MV-4-11 (cell line): ENCODE measurements around the gene ZBTB11.
"Not testable (repeated sequence)": the region's sequence is repeated elsewhere in the genome, so short reads cannot be mapped to it uniquely, and the experiment has no call there.

ENCODE experiments used
- DNase-seq: peaks from one replicate; lab custom pipeline; 2025; lab: John Stamatoyannopoulos, UW

The ZBTB11 gene

GRCh38 chr3:101643009-101643844 lies 33.7 kb downstream of the ZBTB11 start:
- no peak for DNase-seq

DNA sequence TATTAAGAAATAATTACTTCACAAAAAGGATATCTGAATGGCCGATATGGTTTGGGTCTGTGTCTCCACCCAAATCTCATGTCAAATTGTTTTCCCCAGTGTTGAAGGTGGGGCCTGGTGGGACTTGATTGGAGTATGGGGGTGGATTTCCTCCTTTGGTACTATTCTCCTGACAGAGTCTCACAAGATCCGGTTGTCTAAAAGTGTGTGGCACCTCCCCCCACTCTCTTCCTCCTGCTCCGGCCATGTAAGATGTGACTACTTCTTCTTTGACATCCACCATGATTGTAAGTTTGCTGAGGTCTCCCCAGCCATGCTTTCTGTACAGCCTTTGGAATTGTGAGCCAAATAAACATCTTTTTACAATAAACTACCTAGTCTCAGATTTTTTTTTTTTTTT lies 34.5 kb downstream of the ZBTB11 start:
- DNase-seq = no peak

DNA sequence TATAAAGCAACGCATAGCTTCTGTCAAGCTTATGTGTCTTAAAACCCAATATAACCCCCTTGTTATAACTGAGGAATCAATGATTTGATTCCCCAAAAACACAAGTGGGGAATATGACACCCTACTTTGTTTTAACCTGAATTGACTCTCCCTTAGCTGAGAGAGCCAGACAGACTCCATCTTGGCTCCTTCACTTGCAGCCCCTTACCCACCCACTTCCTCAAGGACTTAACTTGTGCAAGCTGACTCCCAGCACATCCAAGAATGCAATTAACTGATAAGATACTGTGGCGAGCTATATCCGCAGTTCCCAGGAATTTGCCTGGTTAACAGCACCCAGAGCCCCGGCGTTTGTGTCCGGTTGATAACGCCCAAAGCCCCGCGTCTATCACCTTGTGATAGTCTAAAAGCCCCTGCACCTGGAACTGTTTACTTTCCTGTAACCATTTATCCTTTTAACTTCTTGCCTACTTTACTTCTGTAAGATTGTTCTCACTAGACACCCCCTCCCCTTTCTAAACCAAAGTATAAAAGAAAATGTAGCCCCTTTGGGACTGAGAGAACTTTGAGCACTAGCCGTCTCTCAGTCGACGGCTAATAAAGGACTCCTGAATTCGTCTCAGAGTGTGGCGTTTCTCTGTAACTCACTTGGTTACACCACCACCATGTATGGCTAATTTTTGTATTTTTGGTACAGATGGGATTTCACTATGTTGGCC lies 35.4 kb downstream of the ZBTB11 start:
- DNase-seq = not testable (repeated sequence)

- no peak for DNase-seq
Measured at GRCh38 chr3:101640256-101640655, 36.7 kb downstream of the ZBTB11 start.

GRCh38 chr3:101639280-101639963 lies 37.5 kb downstream of the ZBTB11 start:
- no peak for DNase-seq

DNA sequence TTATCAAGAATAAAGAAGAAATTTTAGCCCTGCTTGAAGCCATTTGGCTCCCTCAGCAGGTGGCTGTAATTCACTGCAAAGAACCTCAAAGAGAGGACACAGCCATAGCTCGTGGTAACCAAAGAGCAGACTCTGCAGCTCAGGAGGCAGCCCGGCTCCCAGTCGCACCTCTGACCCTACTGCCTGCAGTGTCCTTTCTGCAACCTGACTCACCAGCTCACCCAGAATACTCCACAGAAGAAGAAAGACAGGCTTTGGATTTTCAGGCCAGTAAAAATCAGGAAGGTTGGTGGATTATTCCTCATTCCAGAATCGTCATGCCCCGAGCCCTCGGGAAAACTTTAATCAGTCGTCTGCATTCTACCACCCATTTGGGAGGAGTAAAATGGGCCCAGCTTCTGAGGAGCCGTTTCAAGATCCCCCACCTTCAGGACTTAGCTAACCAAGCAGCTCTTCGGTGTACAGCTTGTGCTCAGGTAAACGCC lies 38.6 kb downstream of the ZBTB11 start:
- DNase-seq = no peak

GRCh38 chr3:101637451-101637850 lies 39.5 kb downstream of the ZBTB11 start:
- no peak for DNase-seq

GRCh38 chr3:101635954-101636798 lies 40.8 kb downstream of the ZBTB11 start:
- peak; percentile 58 for DNase-seq

- no peak for DNase-seq
Measured at GRCh38 chr3:101635345-101635744, 41.6 kb downstream of the ZBTB11 start.

DNA sequence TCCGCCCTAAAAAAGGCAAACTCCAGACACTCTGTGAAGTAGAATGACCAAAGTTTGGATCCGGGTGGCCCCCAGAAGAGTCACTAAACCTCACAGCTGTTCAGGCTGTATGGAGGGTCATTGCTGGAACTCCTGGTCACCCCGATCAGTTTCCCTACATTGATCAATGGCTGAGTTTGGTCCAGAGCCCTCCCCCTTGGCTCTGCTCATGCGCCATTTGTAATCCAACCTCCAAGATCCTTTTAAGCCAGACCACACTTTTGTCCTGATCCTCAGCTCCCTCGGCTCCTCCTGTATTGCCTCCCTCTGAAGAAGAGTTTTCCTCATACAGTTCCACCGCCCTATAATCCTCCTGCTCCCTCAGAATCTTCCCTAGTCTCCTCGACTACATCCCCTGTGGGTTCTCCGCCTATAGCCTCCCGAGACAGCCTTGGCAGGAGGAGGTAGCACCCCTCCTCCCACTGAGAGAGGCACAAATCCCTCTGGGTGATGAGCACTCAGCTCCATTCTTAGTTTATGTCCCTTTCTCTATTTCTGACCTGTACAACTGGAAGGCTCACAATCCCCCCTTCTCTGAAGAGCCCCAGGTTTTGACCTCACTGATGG lies 42.2 kb downstream of the ZBTB11 start:
- no peak for DNase-seq

- DNase-seq = no peak
Measured at GRCh38 chr3:101633186-101633585, 43.7 kb downstream of the ZBTB11 start.

DNA sequence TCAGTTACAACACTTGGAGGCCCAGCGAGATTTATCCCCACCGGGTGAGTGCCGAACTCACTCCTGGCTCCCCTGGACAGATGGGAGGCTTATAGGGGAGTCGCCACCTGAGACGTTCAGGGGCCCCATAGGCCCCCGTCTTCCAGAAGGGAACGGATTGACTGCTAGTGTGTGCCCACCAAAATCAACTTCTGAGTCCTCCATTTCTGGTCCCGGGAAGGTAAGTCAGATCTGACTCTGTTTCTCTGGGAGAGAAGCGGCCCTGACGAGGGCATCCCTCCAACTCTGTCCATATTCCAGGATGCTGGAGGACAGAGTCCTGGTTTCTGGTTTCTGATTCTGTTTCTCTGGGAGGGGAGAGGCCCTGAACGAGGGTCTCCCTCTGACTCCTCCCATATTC lies 44.3 kb downstream of the ZBTB11 start:
- DNase-seq = no peak

DNA sequence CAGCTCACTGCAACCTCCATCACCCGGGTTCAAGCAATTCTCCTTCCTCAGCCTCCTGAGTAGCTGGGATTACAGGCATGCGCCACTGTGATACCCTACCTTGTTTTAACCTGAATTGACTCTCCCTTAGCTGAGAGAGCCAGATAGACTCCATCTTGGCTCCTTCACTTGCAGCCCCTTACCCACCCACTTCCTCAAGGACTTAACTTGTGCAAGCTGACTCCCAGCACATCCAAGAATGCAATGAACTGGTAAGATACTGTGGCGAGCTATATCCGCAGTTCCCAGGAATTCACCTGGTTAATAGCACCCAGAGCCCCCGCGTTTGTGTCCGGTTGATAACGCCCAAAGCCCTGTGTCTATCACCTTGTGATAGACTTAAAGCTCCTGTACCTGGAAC lies 45.0 kb downstream of the ZBTB11 start:
- DNase-seq = not testable (repeated sequence)

DNA sequence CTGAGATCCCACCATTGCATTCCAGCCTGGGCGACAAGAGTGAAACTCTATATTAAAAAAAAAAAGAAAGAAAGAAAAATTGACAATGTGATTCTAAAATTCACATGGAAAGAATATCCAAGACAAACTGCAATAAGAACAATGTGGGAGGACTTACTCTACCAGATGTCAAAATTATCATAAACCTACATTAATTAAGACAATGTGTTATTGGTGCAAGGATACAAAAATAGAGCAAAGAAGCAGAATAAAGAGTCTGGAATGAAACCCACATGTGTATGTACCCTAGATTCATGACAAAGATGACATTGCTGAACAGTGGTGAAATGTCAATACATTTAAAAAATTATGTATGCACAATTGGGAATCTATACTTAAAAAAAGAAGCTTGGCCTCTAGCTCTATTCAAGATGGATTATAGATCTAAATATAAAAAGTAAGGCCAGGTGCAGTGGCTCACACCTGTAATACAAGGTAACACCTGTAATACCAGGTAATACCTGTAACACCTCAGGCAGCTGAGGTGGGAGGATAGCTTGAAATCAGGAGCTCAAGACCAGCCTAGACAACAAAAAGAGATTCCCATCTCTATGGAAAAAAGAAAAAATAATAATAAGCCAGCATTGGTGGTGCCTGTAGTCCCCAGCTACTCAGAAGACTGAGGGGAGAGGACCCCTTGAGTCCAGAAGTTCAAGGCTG lies 45.7 kb downstream of the ZBTB11 start:
- DNase-seq = no peak

- DNase-seq = no peak
Measured at GRCh38 chr3:101629219-101629618, 47.7 kb downstream of the ZBTB11 start.

DNA sequence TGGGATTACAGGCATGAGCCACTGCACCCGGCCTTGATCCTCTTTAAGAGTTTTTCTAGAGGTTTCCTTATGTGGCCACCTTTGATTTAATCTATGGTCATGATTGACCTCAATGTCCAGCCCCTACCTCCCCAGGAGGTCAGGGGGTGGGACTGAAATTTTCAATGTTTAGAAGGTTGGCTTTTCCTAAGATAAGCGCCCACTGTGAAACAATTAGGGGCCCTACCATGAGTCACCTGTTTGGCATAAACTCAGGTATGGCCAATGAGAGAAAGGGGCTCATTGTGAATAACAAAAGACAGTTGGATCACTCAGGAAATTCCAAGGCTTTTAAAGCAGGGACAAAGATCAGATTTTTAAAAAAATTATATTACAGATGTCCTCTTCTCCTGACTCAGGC lies 51.1 kb downstream of the ZBTB11 start:
- no peak for DNase-seq

DNA sequence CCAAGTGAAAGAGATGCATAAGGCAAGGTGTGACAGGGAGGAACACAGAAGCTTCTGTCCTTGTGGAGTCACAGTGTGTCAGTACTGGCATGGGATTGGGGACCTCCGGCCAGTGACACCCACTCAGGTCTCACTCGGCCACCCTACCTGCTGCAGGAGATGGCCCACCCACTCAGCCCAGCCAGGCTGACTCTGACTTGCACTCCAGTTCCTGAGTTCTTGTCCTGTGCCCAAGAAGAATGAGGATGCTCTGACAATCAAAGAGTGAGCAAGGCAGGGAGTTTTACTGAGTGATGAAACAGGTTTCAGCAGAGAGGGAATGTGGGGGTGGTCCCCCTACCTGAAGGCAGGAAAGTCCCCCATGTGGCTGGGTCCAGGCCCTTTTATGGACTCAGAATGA lies 52.1 kb downstream of the ZBTB11 start:
- DNase-seq = no peak

DNA sequence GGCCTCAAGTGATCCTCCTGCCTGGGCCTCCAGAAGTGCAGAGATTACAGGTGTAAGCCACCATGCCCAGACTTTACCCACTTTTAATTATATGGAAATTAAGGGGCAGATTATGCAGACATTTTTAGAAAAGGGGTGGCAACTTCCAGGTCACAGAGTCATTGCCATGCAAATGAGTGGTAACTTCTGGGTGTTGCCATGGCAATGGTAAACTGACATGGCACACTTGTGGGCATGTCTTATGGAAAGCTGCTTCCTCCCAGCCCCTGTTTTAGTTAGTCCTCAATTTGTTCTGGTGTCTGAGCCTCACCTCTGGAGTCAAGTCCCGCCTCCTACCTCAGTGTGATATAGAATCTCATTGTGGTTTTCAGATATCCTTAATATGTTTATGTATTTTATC lies 53.3 kb downstream of the ZBTB11 start:
- DNase-seq = no peak

DNA sequence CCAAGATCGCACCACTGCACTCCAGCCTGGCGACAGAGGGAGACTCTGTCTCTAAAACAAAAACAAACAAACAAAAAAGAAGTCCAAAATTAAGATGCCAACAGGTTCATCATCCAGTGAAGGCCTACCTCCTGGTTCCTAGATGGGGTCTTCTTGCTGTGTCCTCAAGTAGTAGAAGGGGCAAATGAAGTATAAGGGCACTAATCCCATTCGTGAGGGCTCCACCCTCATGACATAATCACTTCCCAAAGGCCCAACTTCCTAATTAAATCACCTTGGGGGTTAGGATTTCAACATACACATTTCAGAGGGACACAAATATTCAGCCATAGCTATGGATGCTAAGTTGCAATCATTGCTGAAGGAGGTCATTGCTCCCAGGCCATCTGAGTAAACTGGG lies 57.2 kb downstream of the ZBTB11 start:
- DNase-seq = no peak

GRCh38 chr3:101618726-101619125 lies 58.2 kb downstream of the ZBTB11 start:
- no peak for DNase-seq

DNA sequence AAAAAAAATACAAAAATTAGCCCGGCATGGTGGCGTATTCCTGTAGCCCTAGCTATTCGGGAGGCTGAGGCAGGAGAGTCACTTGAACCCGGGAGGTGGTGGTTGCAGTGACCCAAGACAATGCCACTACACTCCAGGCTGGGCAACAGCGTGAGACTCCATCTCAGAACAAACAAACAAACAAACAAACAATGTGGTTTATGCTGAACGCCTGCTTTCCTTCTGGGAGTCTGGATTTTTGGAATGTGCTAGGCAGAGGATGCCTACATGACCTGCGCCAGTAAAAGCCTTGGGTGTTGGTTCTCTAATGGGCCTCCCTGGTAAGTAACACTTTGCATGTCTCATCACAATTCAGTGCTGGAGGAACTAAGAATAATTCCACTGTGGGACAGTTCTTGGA lies 59.5 kb downstream of the ZBTB11 start:
- no peak for DNase-seq
